HG02884 (cell line): ENCODE results near the gene GSTM4.

Experiments
- ATAC-seq: cut with Tn5 transposase; IDR thresholded peaks from one replicate; pipeline ENCODE4 v1.9.1; 2021; ENCODE audit warnings: mild to moderate bottlenecking, moderate library complexity; ENCODE audit not compliant: unreplicated experiment

Gene GSTM4

DNA sequence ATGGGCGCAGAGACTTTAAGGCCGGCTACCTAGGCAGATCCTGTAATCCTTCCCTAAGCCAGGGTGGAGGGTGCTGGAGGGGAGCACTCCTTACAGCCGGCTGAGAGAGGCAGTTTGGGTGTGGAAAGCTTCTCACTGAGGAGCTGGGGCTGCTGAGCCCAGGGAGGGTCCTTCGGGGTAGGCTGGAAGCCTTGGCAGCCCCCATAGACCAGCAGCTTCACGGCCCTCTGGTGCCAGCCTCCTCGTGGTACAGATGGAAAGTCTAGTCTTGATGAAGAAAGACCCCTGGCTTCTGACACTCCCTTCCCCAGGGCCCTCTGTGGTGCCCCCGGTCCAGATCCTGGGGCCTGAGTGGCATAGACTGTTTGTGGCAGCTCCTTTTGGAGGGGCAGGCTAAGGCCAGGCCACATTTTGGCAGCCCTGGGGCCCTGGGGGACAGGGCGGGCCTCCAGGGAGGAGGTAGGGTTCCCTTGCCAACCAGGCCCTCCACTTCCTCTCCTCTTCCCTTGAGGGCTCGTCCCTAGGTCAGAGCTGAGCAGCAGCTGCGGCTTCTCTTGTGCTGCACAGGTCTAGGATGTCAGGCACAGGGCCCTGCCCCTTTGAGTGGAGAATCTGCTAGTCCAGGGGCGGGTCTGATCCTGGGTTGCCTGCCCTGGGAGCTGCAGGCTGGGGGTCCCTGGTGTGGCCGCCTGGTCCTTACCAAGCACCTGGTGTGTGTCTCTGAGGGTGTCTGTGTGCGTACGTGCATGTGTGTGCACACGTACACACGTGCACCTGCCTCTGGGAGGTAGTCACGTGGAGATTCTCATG lies 31.5 kb upstream of the GSTM4 start:
- ATAC-seq = no peak

- ATAC-seq = no peak
Measured at GRCh38 chr1:109625176-109625575, 30.7 kb upstream of the GSTM4 start.

DNA sequence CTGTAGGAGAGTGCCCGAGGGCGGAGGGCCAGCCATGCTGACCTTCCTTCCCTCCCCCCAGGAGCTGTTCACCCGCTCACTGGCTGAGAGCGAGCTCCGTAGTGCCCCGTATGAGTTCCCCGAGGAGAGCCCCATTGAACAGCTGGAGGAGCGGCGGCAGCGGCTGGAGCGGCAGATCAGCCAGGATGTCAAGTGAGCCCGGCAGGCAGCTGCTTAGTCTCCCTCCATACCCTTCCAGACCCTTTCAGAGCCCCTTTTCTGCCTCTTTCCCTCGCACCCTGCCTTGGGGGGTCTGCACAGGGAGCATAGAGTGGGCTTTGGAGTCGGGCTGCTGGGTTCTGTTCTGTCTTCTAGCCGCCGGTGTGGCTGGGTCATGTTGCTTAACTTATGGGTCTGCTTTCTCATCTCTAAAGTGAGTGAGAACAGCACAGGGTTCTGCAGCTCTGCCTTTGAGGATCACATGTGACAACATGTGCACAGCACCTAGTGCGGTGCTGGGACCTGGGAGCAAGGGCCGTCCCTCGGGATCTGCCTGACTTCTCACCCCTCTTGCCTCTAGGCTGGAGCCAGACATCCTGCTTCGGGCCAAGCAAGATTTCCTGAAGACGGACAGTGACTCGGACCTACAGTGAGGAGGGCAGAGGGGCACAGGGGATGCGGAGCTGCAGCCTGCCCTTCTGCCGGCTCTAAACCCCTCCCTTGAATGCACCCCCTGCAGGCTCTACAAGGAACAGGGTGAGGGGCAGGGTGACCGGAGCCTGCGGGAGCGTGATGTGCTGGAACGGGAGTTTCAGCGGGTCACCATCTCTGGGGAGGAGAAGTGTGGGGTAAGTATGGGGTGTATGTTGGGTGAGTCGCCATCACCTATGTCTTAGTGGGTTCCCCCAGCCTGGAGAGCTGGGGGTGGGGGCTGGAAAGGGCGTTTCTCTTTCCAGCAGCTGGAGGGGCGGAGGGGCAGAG lies 30.0 kb upstream of the GSTM4 start:
- no peak for ATAC-seq

DNA sequence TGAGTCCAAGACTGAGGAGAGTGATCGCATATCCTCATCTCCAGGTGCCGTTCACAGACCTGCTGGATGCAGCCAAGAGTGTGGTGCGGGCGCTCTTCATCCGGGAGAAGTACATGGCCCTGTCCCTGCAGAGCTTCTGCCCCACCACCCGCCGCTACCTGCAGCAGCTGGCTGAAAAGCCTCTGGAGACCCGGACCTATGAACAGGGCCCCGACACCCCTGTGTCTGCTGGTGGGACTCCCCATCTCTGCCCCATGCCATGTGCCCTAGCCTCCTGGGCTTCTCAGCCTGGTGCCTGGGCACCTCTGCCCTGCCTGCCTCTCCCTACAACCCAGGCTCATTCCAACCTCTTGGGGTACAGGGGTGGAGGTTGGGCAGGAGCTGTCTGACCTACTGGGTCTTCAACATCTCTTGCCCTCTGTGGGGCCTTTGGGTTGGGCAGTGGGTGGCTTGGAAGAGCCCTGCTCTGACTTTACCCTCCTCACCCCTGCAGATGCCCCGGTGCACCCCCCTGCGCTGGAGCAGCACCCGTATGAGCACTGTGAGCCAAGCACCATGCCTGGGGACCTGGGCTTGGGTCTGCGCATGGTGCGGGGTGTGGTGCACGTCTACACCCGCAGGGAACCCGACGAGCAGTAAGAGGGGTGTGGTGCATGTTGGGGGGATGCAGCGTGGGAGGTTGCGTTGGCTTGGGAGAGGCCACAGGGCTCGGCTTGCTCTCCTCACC lies 29.1 kb upstream of the GSTM4 start:
- no peak for ATAC-seq

- ATAC-seq = no peak
Measured at GRCh38 chr1:109627692-109628399, 28.1 kb upstream of the GSTM4 start.

GRCh38 chr1:109628540-109629321 lies 27.2 kb upstream of the GSTM4 start:
- ATAC-seq = no peak

- ATAC-seq = no peak
Measured at GRCh38 chr1:109629372-109630030, 26.4 kb upstream of the GSTM4 start.

DNA sequence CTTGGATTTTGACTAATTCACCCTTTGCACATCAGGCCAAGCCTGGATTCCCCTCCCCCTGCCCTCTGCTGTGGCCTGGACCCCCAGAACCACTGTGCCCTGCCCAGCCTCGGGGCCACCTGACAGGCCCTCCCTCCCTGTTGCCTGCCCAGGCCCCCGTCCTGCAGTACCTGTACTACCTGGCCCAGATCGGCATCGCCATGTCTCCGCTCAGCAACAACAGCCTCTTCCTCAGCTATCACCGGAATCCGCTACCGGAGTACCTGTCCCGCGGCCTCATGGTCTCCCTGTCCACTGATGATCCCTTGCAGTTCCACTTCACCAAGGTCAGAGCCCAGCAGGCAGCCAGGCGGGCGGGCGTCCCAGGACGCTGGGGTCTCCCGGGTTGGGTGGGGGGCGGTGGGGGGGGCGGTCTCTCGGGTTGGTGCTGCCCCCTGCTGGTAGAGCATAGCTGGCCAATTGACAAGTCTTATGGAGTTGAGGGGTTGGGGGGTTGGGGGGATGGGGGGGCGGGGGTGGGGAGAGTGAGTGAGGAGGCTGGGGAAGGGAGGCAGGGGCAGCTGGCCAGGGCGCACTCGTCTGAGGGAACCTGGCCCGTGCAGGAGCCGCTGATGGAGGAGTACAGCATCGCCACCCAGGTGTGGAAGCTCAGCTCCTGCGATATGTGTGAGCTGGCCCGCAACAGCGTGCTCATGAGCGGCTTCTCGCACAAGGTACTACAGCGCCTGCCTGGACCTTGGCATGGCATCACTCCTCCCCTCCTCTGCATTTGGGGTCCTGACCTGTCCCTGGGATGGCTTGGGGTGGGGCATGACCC lies 25.6 kb upstream of the GSTM4 start:
- no peak for ATAC-seq

GRCh38 chr1:109630898-109631512 lies 24.9 kb upstream of the GSTM4 start:
- ATAC-seq = no peak

- no peak for ATAC-seq
Measured at GRCh38 chr1:109631513-109632505, 24.1 kb upstream of the GSTM4 start.

GRCh38 chr1:109632671-109633346 lies 23.1 kb upstream of the GSTM4 start:
- no peak for ATAC-seq

- ATAC-seq = no peak
Measured at GRCh38 chr1:109634292-109634691, 21.6 kb upstream of the GSTM4 start.

- no peak for ATAC-seq
Measured at GRCh38 chr1:109634771-109635750, 20.8 kb upstream of the GSTM4 start.

- ATAC-seq = no peak
Measured at GRCh38 chr1:109635862-109636200, 20.1 kb upstream of the GSTM4 start.
